Measurements from ENCODE around the gene PFKFB3.
"Not testable (repeated sequence)": the region's sequence is repeated elsewhere in the genome, so short reads cannot be mapped to it uniquely, and the experiment has no call there.

The PFKFB3 gene

GRCh38 chr10:6178581-6178980, 24.2 kb upstream of the PFKFB3 start:
- no peak for DNase-seq (ENCODE audit: low read depth, low spot score)

- DNase-seq (ENCODE audit: low read depth, low spot score): no peak
Measured at GRCh38 chr10:6179078-6179477, 23.7 kb upstream of the PFKFB3 start.

GRCh38 chr10:6180480-6181110, 22.1 kb upstream of the PFKFB3 start:
- no peak for DNase-seq (ENCODE audit: low read depth, low spot score)

GRCh38 chr10:6181249-6181648, 21.5 kb upstream of the PFKFB3 start:
- DNase-seq (ENCODE audit: low read depth, low spot score): no peak

GRCh38 chr10:6182454-6183098, 20.2 kb upstream of the PFKFB3 start:
- DNase-seq (ENCODE audit: low read depth, low spot score): no peak

- no peak for DNase-seq (ENCODE audit: low read depth, low spot score)
Measured at GRCh38 chr10:6185039-6185716, 17.6 kb upstream of the PFKFB3 start.

GRCh38 chr10:6186894-6187256, 15.9 kb upstream of the PFKFB3 start:
- no peak for DNase-seq (ENCODE audit: low read depth, low spot score)

GRCh38 chr10:6187278-6187677, 15.5 kb upstream of the PFKFB3 start:
- DNase-seq (ENCODE audit: low read depth, low spot score): no peak

- DNase-seq (ENCODE audit: low read depth, low spot score): not testable (repeated sequence)
Measured at GRCh38 chr10:6190033-6190432, 12.7 kb upstream of the PFKFB3 start.

GRCh38 chr10:6191147-6191546, 11.6 kb upstream of the PFKFB3 start:
- DNase-seq (ENCODE audit: low read depth, low spot score): no peak

- DNase-seq (ENCODE audit: low read depth, low spot score): no peak
Measured at GRCh38 chr10:6191569-6191968, 11.2 kb upstream of the PFKFB3 start.

GRCh38 chr10:6193342-6193741, 9.4 kb upstream of the PFKFB3 start:
- not testable (repeated sequence) for DNase-seq (ENCODE audit: low read depth, low spot score)

GRCh38 chr10:6194311-6194710, 8.4 kb upstream of the PFKFB3 start:
- DNase-seq (ENCODE audit: low read depth, low spot score): no peak

- no peak for DNase-seq (ENCODE audit: low read depth, low spot score)
Measured at GRCh38 chr10:6195376-6195775, 7.4 kb upstream of the PFKFB3 start.

- DNase-seq (ENCODE audit: low read depth, low spot score): no peak
Measured at GRCh38 chr10:6195846-6196245, 6.9 kb upstream of the PFKFB3 start.

GRCh38 chr10:6196524-6196923, 6.2 kb upstream of the PFKFB3 start:
- DNase-seq (ENCODE audit: low read depth, low spot score): not testable (repeated sequence)

- no peak for DNase-seq (ENCODE audit: low read depth, low spot score)
Measured at GRCh38 chr10:6197321-6197720, 5.4 kb upstream of the PFKFB3 start.

- no peak for DNase-seq (ENCODE audit: low read depth, low spot score)
Measured at GRCh38 chr10:6198171-6198570, 4.6 kb upstream of the PFKFB3 start.

- no peak for DNase-seq (ENCODE audit: low read depth, low spot score)
Measured at GRCh38 chr10:6199131-6199733, 3.5 kb upstream of the PFKFB3 start.

- no peak for DNase-seq (ENCODE audit: low read depth, low spot score)
Measured at GRCh38 chr10:6200440-6200733, 2.3 kb upstream of the PFKFB3 start.

- no peak for DNase-seq (ENCODE audit: low read depth, low spot score)
Measured at GRCh38 chr10:6200734-6201515, 1.8 kb upstream of the PFKFB3 start.

GRCh38 chr10:6201516-6201975, 1.2 kb upstream of the PFKFB3 start:
- DNase-seq (ENCODE audit: low read depth, low spot score): no peak

All from iPS DF 19.7 (cell line).